Stomach (tissue), 4 donors: ENCODE data around the gene KIAA0040.

ENCODE experiments used
- CTCF ChIP-seq, 7 experiments: fragments of 450-650 bp in 4 of 7; fragments of 200-600 bp in 3 of 7; sonication (generic) in 3 of 7; IDR thresholded peaks; one replicate each; pipeline ENCODE4 v1.5.1; 2016 to 2019; ENCODE audit warnings: antibody characterized with exemption in 7 of 7, control low read depth in 2 of 7, mild to moderate bottlenecking in 1 of 7
- POLR2A ChIP-seq, 4 donors: fragments of 450-650 bp; IDR thresholded peaks; one replicate each; pipeline ENCODE4 v1.6.1; 2016; ENCODE audit warnings: antibody characterized with exemption in 4 of 4, control low read depth in 2 of 4, mild to moderate bottlenecking in 1 of 4, moderate library complexity in 1 of 4
- POLR2AphosphoS5 ChIP-seq, 3 donors: sonication (generic); formaldehyde crosslinking; IDR thresholded peaks; one replicate each; pipeline ENCODE4 v1.6.1; 2016; ENCODE audit warnings: antibody characterized with exemption in 3 of 3

- TF ChIP-seq POLR2AphosphoS5 (IDR thresholded peaks at IDR 0.05) (no peak), POLR2A (IDR thresholded peaks at IDR 0.05) (no peak), CTCF (IDR thresholded peaks at IDR 0.05) (no peak)
Observed at GRCh38 chr1:175137369-175137768, 55.2 kb downstream of the KIAA0040 start.
